K562 treated with DMSO at 1 percent for 48 hours (cell line): Measurements from ENCODE around the gene PFKL. TPM values are rescaled to one million over a fixed set of nuclear protein-coding genes. Genes with fewer than 3 reads are reported as not detected.

Experiments used
- total RNA-seq: library from RNA; unstranded; fragments of 300-600 nt; gene quantifications from 2 replicates; pipeline ENCODE4 v1.2.3, GENCODE V29; 2022; ENCODE audit warnings: low replicate concordance; ENCODE audit errors: extremely low read depth

PFKL gene
- 169 TPM in 1 of 2 replicates, not detected in the other for total RNA-seq

DNA sequence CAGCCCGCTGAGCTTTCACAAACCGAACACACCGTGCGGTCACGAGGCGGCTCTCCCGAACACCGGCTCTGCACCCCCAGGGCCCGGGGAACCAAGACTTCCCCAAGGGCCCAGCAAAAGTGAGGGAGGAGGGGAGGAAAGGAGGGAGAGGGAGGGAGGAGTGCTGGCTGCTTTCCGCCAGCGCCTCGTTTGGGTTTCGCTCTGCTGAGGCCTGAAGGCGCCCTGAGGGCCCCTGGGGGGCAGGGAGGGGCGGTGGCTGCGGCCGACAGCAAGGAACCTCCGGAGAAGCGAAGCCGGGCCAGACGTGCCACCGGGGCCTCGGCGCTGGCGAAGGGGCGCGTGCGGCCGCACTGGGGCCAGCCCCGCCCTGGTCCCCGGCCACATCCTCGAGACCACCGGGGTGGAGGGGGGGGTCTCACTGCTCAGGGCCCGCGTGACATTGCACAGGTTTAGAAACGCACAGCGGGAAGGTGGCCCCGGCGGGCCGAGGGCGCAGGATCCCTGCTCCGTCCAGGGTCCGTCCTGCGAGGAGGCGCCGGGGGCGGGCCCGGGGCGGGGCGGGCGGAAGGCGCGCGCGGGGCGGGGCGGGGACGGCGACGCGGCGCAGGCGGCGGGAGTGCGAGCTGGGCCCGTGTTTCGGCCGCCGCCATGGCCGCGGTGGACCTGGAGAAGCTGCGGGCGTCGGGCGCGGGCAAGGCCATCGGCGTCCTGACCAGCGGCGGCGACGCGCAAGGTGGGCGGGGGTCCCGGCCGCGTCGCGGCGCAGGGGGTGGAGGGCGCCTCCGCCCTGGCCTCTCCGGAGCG lies at the start of gene PFKL:
TSS of gene PFKL (plus strand) at position 596 of the 804 bp plus-strand sequence. CDS start at position 649, 53 bp downstream.

DNA sequence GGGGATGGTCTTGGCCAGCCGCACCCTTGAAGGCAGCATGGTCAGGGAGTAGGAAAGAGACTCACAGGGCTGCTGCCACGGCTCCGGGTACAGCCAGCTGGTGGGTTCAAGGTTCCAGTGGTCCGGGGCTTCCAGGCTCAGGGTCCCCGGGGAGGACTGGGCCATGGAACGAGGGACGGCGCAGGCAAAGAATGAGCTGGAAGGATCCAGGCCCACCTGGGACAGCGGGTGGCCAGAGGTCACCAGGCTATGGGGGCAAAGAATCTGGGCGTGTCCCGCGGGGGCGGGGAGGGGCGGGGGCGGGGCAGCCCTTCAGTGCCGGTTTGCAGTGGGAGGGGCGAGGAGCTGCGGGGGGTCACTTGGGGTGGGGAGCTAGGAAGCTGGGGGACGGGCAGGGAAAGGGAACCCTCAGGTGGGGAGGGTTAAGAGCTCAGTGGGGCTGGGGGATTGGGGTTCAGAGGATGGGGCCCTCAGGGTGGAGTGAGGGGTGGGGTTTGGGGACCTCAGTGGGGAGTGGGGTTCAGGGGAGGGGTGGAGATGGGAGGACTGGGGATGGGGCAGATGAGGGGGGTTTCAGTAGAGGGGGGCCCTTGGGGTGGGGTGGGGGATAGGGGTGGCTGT lies 38.1 kb upstream of the PFKL start, which contains the start of gene DNMT3L:
TSS of gene DNMT3L (minus strand) at position 223 of the 621 bp plus-strand sequence. CDS start 638 bp downstream, outside the sequence.

DNA sequence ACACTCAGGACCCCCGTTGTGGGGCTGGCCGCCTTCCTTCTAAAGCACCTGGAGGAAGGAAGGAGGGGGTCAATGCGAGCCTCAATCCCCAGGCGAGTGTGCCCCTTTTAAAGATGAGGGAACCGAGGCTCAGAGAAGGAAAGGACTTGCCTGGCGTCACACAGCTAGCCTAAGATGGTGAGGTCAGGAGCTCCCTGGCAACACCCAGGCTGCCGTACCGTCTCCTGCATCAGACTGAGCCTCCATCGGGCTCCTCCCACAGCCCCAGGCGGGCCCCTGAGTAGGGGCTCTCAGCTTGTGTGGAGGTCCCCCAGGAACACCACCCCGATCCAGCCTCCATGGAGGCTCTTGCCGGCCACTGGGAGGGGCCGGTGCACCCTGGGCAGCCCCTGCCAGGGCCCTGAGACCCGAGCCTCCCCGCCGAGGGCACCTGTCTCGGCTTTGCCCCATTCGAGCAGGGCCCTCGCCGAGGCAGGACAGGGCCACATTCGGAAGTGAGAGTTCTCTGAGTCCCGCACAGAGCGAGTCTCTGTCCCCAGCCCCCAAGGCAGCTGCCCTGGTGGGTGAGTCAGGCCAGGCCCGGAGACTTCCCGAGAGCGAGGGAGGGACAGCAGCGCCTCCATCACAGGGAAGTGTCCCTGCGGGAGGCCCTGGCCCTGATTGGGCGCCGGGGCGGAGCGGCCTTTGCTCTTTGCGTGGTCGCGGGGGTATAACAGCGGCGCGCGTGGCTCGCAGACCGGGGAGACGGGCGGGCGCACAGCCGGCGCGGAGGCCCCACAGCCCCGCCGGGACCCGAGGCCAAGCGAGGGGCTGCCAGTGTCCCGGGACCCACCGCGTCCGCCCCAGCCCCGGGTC lies 14.5 kb upstream of the PFKL start, which contains the start of gene AIRE:
TSS of gene AIRE (plus strand) at position 739 of the 855 bp plus-strand sequence. CDS start 131 bp downstream, outside the sequence.

DNA sequence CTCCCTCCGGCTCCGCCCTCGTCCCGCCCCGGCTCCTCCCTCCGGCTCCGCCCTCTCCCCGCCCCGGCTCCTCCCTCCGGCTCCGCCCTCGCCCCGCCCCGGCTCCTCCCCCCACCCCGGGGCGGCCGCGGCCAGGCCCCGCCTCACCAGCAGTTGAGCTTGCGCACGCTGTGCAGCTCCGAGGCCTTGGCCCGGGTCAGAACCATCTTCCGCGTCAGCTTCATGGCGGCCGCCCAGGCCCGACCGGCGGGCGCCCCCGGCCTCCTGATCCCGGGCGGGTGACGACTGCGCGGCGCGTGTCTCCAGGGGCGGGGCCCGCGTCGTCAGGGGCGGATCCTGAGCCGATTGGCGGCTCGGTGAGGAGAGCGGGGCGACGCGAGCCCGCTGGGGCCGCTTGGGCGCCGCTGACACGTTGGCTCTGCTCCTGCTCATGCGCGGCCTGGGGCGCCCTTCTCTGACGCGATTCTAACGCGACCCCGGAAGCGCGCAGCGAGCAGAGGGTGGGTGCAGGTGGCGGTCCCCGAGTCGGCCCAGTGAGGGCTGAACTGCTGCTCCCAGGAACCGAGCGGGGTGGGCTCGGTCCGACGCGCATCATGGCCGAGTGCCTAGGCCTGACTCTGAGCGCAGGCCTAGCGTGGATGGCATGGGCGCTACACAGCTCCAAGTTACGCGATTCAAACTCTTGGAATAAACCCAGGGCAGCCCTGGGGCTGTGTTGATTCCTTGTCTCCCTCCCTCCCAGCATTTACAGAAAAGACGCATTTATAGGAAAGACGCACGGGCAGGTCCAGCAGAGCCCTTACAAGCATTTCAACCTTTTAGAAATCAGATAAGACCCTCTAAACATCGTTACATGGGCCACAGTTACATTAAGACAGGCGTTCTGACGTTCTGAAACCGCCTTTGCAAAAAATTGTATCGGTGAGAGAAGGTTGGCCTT lies 39.4 kb downstream of the PFKL start, which contains the start of gene CFAP410:
TSS of gene CFAP410 (minus strand) at position 420 of the 940 bp plus-strand sequence. CDS start at position 224, 196 bp downstream.

DNA sequence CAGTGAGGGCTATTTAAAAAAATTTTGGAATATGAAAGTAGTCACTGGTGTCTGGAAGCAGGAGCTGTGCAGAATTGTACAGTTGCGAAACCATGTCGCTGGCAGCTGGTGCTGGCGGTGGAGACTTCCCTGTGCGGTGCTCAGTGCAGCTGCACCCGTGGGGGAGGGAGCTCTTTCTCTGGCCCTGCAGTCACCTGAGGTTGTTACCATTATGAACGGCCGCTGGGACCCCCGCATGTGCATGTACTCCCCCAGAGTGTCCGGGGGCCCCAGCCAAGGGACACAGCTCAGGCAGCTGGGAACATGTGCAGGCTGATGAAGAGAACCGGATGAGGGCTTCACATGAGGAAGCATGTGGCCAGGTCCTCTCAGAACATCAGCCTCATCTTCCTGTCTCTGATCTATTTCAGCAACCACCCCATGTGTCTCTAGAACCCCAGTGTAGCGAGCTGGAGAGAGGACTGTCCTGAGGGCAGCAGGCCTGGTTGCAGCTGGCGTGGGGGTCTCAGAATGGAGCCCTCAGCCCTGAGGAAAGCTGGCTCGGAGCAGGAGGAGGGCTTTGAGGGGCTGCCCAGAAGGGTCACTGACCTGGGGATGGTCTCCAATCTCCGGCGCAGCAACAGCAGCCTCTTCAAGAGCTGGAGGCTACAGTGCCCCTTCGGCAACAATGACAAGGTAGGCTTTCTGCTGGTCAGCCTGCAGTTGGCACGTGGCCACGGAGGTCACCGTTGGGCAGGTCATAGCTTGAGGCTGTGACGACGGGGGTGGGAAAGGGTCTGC lies 53.5 kb downstream of the PFKL start, which contains the start of gene TRPM2:
TSS of gene TRPM2 (plus strand) at position 431 of the 780 bp plus-strand sequence. CDS start at position 511, 80 bp downstream.

Other genes with a start within 250 kb of the PFKL start
- not detected in 2 replicates for gene PWP2, start 192.7 kb upstream of the PFKL start, total RNA-seq
- not detected in 2 replicates for gene GATD3, start 166.4 kb upstream of the PFKL start, total RNA-seq
- gene ICOSLG, start 59.1 kb upstream of the PFKL start, total RNA-seq: not detected in 2 replicates
- not detected in 2 replicates for gene DNMT3L, start 38.2 kb upstream of the PFKL start, total RNA-seq
- not detected in 2 replicates for gene AIRE, start 14.2 kb upstream of the PFKL start, total RNA-seq
- not detected in 2 replicates for gene CFAP410, start 39.3 kb downstream of the PFKL start, total RNA-seq
- gene TRPM2, start 53.6 kb downstream of the PFKL start, total RNA-seq: not detected in 2 replicates
- not detected in 2 replicates for gene LRRC3, start 155.5 kb downstream of the PFKL start, total RNA-seq
- gene KRTAP10-1, start 240.1 kb downstream of the PFKL start, total RNA-seq: not detected in 2 replicates